Measurements from ENCODE around the gene MRC2. TPM values are rescaled to one million over a fixed set of nuclear protein-coding genes. Genes with fewer than 3 reads are reported as not detected.

The MRC2 gene
- total RNA-seq, 2 donors from 2014 or later, result 184 to 242 TPM

GRCh38 chr17:62670202-62670821 lies 42.8 kb downstream of the MRC2 start:
- Histone ChIP-seq H3K36me3 (peaks cover 28% of the 10 kb centered on the region), H3K4me1 (ENCODE audit: control insufficient read depth in 1 of 2, low read depth in 2 of 2) (peaks cover 0 to 24% of the 10 kb centered on the region in 2 donors), H3K4me3 (no peak overlapping the region), H3K27ac (no peak overlapping the region), H3K9me3 (no peaks in the 10 kb centered on the region), H3K27me3 (replicated peaks; ENCODE audit: insufficient read depth) (no peaks in the 10 kb centered on the region)
- TF ChIP-seq CTCF (IDR thresholded peaks at IDR 0.05), result no peak
- DNase-seq (ENCODE audit: low spot score) (no peak), ATAC-seq (ENCODE audit: insufficient number of reproducible peaks, low FRiP score, low read depth) (no peak)

GRCh38 chr17:62671553-62671952 lies 44.1 kb downstream of the MRC2 start:
- H3K27me3 ChIP-seq (replicated peaks; ENCODE audit: insufficient read depth), result no peaks in the 10 kb centered on the region
- H3K9me3 ChIP-seq, result no peaks in the 10 kb centered on the region
- H3K27ac ChIP-seq, result no peak overlapping the region
- peaks cover 0 to 29% of the 10 kb centered on the region in 2 donors for H3K4me1 ChIP-seq (ENCODE audit: control insufficient read depth in 1 of 2, low read depth in 2 of 2)
- H3K4me3 ChIP-seq, result no peak overlapping the region
- TF ChIP-seq CTCF (IDR thresholded peaks at IDR 0.05), result no peak
- peaks cover 32% of the 10 kb centered on the region for H3K36me3 ChIP-seq
- ATAC-seq (ENCODE audit: insufficient number of reproducible peaks, low FRiP score, low read depth), result no peak
- DNase-seq (ENCODE audit: low spot score), result no peak

- no peak for ATAC-seq (ENCODE audit: insufficient number of reproducible peaks, low FRiP score, low read depth)
- H3K9me3 ChIP-seq, result no peaks in the 10 kb centered on the region
- H3K27me3 ChIP-seq (replicated peaks; ENCODE audit: insufficient read depth), result no peaks in the 10 kb centered on the region
- H3K4me1 ChIP-seq (ENCODE audit: control insufficient read depth in 1 of 2, low read depth in 2 of 2), result peaks cover 0 to 29% of the 10 kb centered on the region in 2 donors
- H3K27ac ChIP-seq, result no peak overlapping the region
- DNase-seq (ENCODE audit: low spot score), result no peak
- no peak overlapping the region for H3K4me3 ChIP-seq
- peaks cover 32% of the 10 kb centered on the region for H3K36me3 ChIP-seq
- no peak for TF ChIP-seq CTCF (IDR thresholded peaks at IDR 0.05)
Observed at GRCh38 chr17:62672957-62673356, 45.5 kb downstream of the MRC2 start.

GRCh38 chr17:62673614-62674362 lies 46.3 kb downstream of the MRC2 start:
- Histone ChIP-seq H3K36me3 (peaks cover 32% of the 10 kb centered on the region), H3K27ac (no peak overlapping the region), H3K27me3 (replicated peaks; ENCODE audit: insufficient read depth) (no peaks in the 10 kb centered on the region), H3K4me3 (no peak overlapping the region), H3K9me3 (no peaks in the 10 kb centered on the region), H3K4me1 (ENCODE audit: control insufficient read depth in 1 of 2, low read depth in 2 of 2) (peaks cover 0 to 29% of the 10 kb centered on the region in 2 donors)
- DNase-seq (ENCODE audit: low spot score), result no peak
- no peak for TF ChIP-seq CTCF (IDR thresholded peaks at IDR 0.05)
- no peak for ATAC-seq (ENCODE audit: insufficient number of reproducible peaks, low FRiP score, low read depth)

GRCh38 chr17:62674363-62674739 lies 46.9 kb downstream of the MRC2 start:
- H3K4me3 ChIP-seq, result no peak overlapping the region
- ATAC-seq (ENCODE audit: insufficient number of reproducible peaks, low FRiP score, low read depth) (no peak), DNase-seq (ENCODE audit: low spot score) (no peak)
- peaks cover 32% of the 10 kb centered on the region for H3K36me3 ChIP-seq
- H3K27me3 ChIP-seq (replicated peaks; ENCODE audit: insufficient read depth), result no peaks in the 10 kb centered on the region
- H3K4me1 ChIP-seq (ENCODE audit: control insufficient read depth in 1 of 2, low read depth in 2 of 2), result peaks cover 0 to 29% of the 10 kb centered on the region in 2 donors
- no peak for TF ChIP-seq CTCF (IDR thresholded peaks at IDR 0.05)
- peak overlapping the region in 1 of 2 donors; percentile 15 for H3K27ac ChIP-seq
- no peaks in the 10 kb centered on the region for H3K9me3 ChIP-seq

Measured in thoracic aorta (tissue), 2 donors.